GM20000 (cell line): ENCODE measurements around the gene SP2.

ENCODE experiments used
- DNase-seq: peaks from one replicate; pipeline ENCODE4 v3.0.0; 2012; ENCODE audit warnings: low spot score
- TF ChIP-seq, protein P1 (sequence below): IDR thresholded peaks from 2 replicates; pipeline ENCODE4 v1.5.1; 2012; ENCODE audit warnings: mild to moderate bottlenecking, control low read depth; ENCODE audit errors: extremely low read depth, missing control alignments

Gene SP2

GRCh38 chr17:47942096-47942510, 46.1 kb downstream of the SP2 start:
- DNase-seq: no peak
- TF ChIP-seq, protein P1, sequence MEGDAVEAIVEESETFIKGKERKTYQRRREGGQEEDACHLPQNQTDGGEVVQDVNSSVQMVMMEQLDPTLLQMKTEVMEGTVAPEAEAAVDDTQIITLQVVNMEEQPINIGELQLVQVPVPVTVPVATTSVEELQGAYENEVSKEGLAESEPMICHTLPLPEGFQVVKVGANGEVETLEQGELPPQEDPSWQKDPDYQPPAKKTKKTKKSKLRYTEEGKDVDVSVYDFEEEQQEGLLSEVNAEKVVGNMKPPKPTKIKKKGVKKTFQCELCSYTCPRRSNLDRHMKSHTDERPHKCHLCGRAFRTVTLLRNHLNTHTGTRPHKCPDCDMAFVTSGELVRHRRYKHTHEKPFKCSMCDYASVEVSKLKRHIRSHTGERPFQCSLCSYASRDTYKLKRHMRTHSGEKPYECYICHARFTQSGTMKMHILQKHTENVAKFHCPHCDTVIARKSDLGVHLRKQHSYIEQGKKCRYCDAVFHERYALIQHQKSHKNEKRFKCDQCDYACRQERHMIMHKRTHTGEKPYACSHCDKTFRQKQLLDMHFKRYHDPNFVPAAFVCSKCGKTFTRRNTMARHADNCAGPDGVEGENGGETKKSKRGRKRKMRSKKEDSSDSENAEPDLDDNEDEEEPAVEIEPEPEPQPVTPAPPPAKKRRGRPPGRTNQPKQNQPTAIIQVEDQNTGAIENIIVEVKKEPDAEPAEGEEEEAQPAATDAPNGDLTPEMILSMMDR: no peak

- TF ChIP-seq, protein P1: no peak
- no peak for DNase-seq
Measured at GRCh38 chr17:47942568-47942967, 46.5 kb downstream of the SP2 start.

GRCh38 chr17:47945080-47945479, 49.0 kb downstream of the SP2 start:
- TF ChIP-seq, protein P1: no peak
- no peak for DNase-seq

- no peak for DNase-seq
- TF ChIP-seq, protein P1: no peak
Measured at GRCh38 chr17:47945529-47946508, 49.8 kb downstream of the SP2 start.

GRCh38 chr17:47946516-47946915, 50.5 kb downstream of the SP2 start:
- DNase-seq: no peak
- TF ChIP-seq, protein P1: no peak

DNA sequence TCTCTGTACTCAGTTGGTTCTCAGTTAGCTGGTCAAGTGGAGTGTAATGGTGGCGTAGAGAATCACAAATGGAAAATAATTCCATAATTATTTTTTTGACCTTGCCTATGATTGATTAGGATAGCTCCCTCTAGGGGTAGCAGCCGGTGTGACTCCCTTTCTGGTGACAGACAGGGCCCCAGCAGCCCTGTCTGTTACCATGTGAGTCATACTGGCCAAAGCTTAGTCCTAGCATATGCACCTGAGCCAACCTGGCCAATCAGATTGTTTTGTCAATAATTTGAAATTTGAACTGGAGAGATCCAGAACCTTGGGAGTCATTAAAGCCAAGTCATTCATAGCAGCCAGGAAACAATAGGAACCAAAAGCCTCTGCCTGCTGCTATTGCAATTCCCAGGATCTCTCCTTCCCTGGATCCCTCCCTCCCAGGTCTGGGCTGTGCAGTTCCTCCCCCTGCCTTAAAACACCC, 50.9 kb downstream of the SP2 start:
- DNase-seq: peak; percentile 88
- TF ChIP-seq, protein P1: peak; percentile 73

GRCh38 chr17:47948706-47949196, 52.7 kb downstream of the SP2 start:
- TF ChIP-seq, protein P1: no peak
- DNase-seq: no peak
